ENCODE results near the gene KCNQ5.

DNA sequence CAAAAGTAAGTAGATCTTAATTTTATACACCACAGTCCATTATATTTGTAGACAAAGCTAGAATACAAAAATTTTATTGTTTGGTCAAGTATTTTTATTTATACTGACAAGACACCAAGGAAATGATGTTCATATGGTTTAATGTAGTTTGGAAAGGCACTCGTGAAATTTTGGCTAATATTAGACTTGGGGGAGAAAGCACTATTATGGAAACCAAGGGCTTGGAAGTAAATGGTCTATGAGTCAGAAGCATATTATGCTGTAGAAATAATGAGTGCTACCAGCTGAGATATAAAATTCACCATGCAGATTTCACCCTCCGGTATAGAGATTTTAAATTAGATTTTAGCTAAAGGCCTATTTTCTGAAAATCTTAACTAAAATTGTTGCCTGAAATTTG, 233.6 kb downstream of the KCNQ5 start:
- TF ChIP-seq, protein P1, sequence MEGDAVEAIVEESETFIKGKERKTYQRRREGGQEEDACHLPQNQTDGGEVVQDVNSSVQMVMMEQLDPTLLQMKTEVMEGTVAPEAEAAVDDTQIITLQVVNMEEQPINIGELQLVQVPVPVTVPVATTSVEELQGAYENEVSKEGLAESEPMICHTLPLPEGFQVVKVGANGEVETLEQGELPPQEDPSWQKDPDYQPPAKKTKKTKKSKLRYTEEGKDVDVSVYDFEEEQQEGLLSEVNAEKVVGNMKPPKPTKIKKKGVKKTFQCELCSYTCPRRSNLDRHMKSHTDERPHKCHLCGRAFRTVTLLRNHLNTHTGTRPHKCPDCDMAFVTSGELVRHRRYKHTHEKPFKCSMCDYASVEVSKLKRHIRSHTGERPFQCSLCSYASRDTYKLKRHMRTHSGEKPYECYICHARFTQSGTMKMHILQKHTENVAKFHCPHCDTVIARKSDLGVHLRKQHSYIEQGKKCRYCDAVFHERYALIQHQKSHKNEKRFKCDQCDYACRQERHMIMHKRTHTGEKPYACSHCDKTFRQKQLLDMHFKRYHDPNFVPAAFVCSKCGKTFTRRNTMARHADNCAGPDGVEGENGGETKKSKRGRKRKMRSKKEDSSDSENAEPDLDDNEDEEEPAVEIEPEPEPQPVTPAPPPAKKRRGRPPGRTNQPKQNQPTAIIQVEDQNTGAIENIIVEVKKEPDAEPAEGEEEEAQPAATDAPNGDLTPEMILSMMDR (IDR thresholded peaks at IDR 0.05; ENCODE audit: insufficient read depth, low read length, poor library complexity, severe bottlenecking), result no peak
- TF ChIP-seq EZH2phosphoT487 (conservative IDR thresholded peaks at IDR 0.05; ENCODE audit: low read length), result no peak

All from SU-DHL-6 (cell line).